Ishikawa (cell line): Measurements from ENCODE around the gene VNN1.

Experiments
- CEBPB ChIP-seq: IDR thresholded peaks from 2 replicates; pipeline ENCODE4 v1.6.1; 2012
- CREB1 ChIP-seq: IDR thresholded peaks from 2 replicates; pipeline ENCODE4 v1.6.1; 2012; ENCODE audit warnings: low read depth
- EGR1 ChIP-seq: IDR thresholded peaks from 2 replicates; pipeline ENCODE4 v1.6.1; 2012
- EP300 ChIP-seq: IDR thresholded peaks from 2 replicates; pipeline ENCODE4 v1.6.1; 2012; ENCODE audit warnings: borderline replicate concordance
- FOXM1 ChIP-seq: IDR thresholded peaks from 2 replicates; pipeline ENCODE4 v1.6.1; 2012; ENCODE audit warnings: low read depth, borderline replicate concordance
- NFIC ChIP-seq: IDR thresholded peaks from 2 replicates; pipeline ENCODE4 v1.6.1; 2012
- RAD21 ChIP-seq: IDR thresholded peaks from 2 replicates; pipeline ENCODE4 v1.6.1; 2012; ENCODE audit warnings: low read depth
- TAF1 ChIP-seq: IDR thresholded peaks from 2 replicates; pipeline ENCODE4 v1.6.1; 2012; ENCODE audit warnings: low read depth, mild to moderate bottlenecking
- TCF12 ChIP-seq: IDR thresholded peaks from 2 replicates; pipeline ENCODE4 v1.6.1; 2012; ENCODE audit warnings: low read depth
- TEAD4 ChIP-seq: IDR thresholded peaks from 2 replicates; pipeline ENCODE4 v1.6.1; 2012
- YY1 ChIP-seq: IDR thresholded peaks from 2 replicates; pipeline ENCODE4 v1.6.1; 2012; ENCODE audit warnings: low read depth
- ZBTB7A ChIP-seq: IDR thresholded peaks from 2 replicates; pipeline ENCODE4 v1.6.1; 2012; ENCODE audit warnings: low read depth
- TF ChIP-seq, protein P1 (sequence below): IDR thresholded peaks from 2 replicates; pipeline ENCODE4 v1.6.1; 2012
- TF ChIP-seq, protein P2 (sequence below): IDR thresholded peaks from 2 replicates; pipeline ENCODE4 v1.6.1; 2012; ENCODE audit warnings: low read depth, mild to moderate bottlenecking
- TF ChIP-seq, protein P3 (sequence below): IDR thresholded peaks from 2 replicates; pipeline ENCODE4 v1.6.1; 2012

VNN1 gene

DNA sequence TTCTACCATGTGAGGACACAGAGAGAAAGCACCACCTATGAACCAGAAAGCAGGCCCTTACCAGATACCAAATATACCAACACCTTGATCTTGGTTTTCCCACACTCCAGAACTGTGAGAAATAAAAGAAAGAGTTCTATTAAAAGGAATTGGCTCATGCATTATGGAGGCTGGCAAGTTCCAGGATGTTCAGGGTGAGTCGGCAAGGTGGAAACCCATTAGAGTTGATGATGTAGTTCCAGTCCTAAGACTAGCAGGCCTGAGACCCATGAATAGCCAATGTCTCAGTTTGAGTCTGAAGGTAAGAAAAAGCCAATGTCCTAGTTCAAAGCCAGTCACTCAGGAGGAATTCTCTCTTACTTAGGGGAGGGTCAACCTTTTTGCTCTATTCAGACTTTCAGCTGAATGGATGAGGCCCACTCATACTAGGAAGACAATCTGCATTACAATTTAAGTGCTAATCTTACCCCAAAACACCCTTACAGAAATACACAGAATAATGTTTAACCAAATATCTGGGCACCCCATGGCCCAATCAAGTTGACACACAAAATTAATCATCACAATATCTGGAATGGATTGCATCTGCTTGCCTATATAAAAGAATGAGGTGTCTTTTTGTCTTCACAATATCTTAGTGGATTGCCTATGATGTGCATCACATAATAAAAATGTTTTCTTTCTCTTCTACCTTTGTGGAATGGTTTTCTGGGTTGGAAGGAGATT, 49.4 kb downstream of the VNN1 start:
- TF ChIP-seq, protein P1, sequence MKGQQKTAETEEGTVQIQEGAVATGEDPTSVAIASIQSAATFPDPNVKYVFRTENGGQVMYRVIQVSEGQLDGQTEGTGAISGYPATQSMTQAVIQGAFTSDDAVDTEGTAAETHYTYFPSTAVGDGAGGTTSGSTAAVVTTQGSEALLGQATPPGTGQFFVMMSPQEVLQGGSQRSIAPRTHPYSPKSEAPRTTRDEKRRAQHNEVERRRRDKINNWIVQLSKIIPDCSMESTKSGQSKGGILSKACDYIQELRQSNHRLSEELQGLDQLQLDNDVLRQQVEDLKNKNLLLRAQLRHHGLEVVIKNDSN: no peak
- TF ChIP-seq CEBPB: no peak
- no peak for TF ChIP-seq FOXM1
- TF ChIP-seq YY1: no peak
- TF ChIP-seq EP300: no peak
- no peak for TF ChIP-seq TEAD4
- no peak for TF ChIP-seq TCF12
- no peak for TF ChIP-seq RAD21
- TF ChIP-seq NFIC: no peak
- TF ChIP-seq EGR1: no peak
- no peak for TF ChIP-seq TAF1
- no peak for TF ChIP-seq ZBTB7A
- TF ChIP-seq, protein P2, sequence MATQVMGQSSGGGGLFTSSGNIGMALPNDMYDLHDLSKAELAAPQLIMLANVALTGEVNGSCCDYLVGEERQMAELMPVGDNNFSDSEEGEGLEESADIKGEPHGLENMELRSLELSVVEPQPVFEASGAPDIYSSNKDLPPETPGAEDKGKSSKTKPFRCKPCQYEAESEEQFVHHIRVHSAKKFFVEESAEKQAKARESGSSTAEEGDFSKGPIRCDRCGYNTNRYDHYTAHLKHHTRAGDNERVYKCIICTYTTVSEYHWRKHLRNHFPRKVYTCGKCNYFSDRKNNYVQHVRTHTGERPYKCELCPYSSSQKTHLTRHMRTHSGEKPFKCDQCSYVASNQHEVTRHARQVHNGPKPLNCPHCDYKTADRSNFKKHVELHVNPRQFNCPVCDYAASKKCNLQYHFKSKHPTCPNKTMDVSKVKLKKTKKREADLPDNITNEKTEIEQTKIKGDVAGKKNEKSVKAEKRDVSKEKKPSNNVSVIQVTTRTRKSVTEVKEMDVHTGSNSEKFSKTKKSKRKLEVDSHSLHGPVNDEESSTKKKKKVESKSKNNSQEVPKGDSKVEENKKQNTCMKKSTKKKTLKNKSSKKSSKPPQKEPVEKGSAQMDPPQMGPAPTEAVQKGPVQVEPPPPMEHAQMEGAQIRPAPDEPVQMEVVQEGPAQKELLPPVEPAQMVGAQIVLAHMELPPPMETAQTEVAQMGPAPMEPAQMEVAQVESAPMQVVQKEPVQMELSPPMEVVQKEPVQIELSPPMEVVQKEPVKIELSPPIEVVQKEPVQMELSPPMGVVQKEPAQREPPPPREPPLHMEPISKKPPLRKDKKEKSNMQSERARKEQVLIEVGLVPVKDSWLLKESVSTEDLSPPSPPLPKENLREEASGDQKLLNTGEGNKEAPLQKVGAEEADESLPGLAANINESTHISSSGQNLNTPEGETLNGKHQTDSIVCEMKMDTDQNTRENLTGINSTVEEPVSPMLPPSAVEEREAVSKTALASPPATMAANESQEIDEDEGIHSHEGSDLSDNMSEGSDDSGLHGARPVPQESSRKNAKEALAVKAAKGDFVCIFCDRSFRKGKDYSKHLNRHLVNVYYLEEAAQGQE: no peak
- TF ChIP-seq CREB1: no peak
- TF ChIP-seq, protein P3, sequence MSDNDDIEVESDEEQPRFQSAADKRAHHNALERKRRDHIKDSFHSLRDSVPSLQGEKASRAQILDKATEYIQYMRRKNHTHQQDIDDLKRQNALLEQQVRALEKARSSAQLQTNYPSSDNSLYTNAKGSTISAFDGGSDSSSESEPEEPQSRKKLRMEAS: no peak

DNA sequence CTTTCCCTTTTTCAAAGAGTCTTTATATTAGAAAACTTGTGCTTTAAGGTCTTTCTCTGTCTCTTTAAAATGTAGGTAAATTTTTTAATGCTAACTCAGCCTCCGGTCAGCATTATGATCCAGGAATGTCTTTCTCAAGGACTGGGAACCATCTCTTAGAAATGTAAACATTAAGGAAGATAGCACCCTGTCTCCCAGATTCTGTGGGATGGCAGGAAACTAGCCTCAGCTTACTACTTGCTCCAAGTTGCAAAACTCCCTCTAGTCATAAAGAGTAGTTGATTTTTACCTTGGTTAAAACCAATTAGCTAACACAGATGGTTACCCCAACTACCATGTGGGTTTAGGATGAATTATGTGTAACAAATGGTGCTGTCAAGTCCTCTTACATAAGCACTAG, 50.2 kb downstream of the VNN1 start:
- TF ChIP-seq NFIC: no peak
- no peak for TF ChIP-seq FOXM1
- no peak for TF ChIP-seq TAF1
- no peak for TF ChIP-seq CEBPB

DNA sequence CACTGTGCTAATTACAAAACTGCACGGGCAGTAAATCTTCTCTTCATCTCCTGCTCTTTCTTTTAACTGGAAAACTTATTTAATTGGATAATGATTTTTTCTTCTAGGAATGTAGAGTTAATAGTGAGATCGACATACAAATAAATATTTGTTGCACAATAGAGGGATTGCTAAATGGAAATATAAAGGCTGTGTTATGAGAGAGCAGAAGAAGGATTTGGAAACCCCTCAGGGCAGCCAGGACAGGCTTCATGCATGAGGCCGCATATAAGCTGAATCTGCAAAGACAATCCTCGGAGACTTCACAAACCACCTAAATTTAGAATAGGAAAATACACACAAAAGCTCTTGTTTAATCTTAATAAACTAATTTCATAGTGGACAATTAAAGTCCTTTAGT, 51.9 kb downstream of the VNN1 start:
- no peak for TF ChIP-seq EP300
- TF ChIP-seq RAD21: no peak
- TF ChIP-seq NFIC: no peak
- TF ChIP-seq YY1: no peak
- no peak for TF ChIP-seq ZBTB7A
- TF ChIP-seq, protein P1: no peak
- TF ChIP-seq CEBPB: no peak
- TF ChIP-seq TAF1: no peak
- TF ChIP-seq FOXM1: no peak
- no peak for TF ChIP-seq TCF12

DNA sequence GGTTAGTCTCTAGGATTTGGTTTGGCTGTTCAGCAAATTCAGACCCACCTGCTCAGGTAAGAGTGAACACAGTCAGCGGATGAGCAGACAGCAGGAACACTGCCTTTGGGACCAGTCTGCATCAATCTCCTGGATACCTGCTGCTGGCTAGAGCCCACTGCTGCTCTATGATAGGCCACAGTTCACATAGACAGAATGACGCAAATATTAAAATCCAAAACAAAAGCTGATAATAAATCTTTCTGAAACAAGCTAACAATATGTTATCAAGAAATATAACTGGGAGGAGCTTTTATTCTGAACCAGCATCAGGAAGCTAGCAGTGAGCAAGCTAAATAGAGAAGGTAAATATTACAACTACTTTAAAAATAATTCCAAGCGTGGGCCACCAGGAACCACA, 54.8 kb downstream of the VNN1 start, which contains the start of gene TAAR1:
TAAR1 (minus strand) TSS at position 101 of the 400 bp plus-strand sequence. CDS start 13,179 bp downstream, outside the sequence.
- TF ChIP-seq NFIC (no peak), FOXM1 (no peak), YY1 (no peak), TAF1 (no peak), CREB1 (no peak), EGR1 (no peak), TCF12 (no peak), TEAD4 (no peak), RAD21 (no peak), CEBPB (no peak), EP300 (no peak), ZBTB7A (no peak)
- TF ChIP-seq, protein P2: no peak
- TF ChIP-seq, protein P3: no peak
- TF ChIP-seq, protein P1: no peak

DNA sequence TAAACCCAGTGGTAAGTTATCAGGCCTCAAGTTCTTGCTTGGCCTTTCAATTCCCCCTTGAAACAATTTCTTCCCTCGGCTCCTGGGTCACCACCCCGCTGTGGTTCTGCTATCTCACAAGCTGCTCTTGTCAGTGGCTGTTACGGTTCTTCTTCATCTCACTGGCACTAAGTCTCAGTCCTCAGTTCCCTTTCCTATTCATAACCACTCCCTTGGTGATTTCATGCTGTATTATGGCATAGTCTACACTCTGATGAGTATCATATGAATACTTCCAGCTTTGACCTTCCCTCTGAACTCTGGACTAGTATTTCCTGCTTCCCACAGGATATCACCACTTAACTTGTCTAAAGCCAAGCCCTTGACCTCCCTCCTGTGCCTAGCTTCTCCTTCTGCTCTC, 62.8 kb downstream of the VNN1 start:
- TF ChIP-seq, protein P3: no peak
- TF ChIP-seq, protein P2: no peak
